SK-N-SH treated with all-trans-retinoic acid at 6 μM for 48 hours (cell line): ENCODE results near the gene RALB.

Experiments used
- ARNTL ChIP-seq: fragments of 450-650 bp; formaldehyde crosslinking; IDR thresholded peaks from 2 replicates; pipeline ENCODE4 v1.5.0; 2020; ENCODE audit warnings: low read depth, mild to moderate bottlenecking, moderate library complexity, borderline replicate concordance
- BACH2 ChIP-seq: fragments of 250-450 bp; sonication (Bioruptor Pico); IDR thresholded peaks from 2 replicates; pipeline ENCODE4 v1.9.0; 2021; ENCODE audit warnings: mild to moderate bottlenecking, borderline replicate concordance
- CREB5 ChIP-seq: fragments of 250-450 bp; sonication (Bioruptor Pico); IDR thresholded peaks from 2 replicates; pipeline ENCODE4 v1.5.1; 2020; ENCODE audit warnings: low read depth, mild to moderate bottlenecking, moderate library complexity
- ESRRG ChIP-seq: fragments of 250-450 bp; sonication (Bioruptor Pico); IDR thresholded peaks from 2 replicates; pipeline ENCODE4 v1.6.1; 2021; ENCODE audit warnings: mild to moderate bottlenecking
- GLIS3 ChIP-seq: fragments of 250-450 bp; sonication (Bioruptor Pico); IDR thresholded peaks from 2 replicates; pipeline ENCODE4 v1.5.0; 2020; ENCODE audit warnings: mild to moderate bottlenecking, moderate library complexity
- OSR1 ChIP-seq: fragments of 250-450 bp; sonication (Bioruptor Pico); IDR thresholded peaks from 2 replicates; pipeline ENCODE4 v1.8.0; 2022; ENCODE audit warnings: moderate library complexity, mild to moderate bottlenecking, inconsistent platforms
- PATZ1 ChIP-seq: fragments of 250-450 bp; sonication (Bioruptor Pico); IDR thresholded peaks from 2 replicates; pipeline ENCODE4 v1.8.0; 2020; ENCODE audit warnings: mild to moderate bottlenecking, moderate library complexity, borderline replicate concordance
- PPARA ChIP-seq: fragments of 250-450 bp; sonication (Bioruptor Pico); IDR thresholded peaks from 2 replicates; pipeline ENCODE4 v1.5.0; 2020; ENCODE audit warnings: mild to moderate bottlenecking, borderline replicate concordance
- SNAI2 ChIP-seq: fragments of 250-450 bp; sonication (Bioruptor Pico); IDR thresholded peaks from 2 replicates; pipeline ENCODE4 v1.5.0; 2020; ENCODE audit warnings: mild to moderate bottlenecking, moderate library complexity
- TCF4 ChIP-seq: fragments of 250-450 bp; sonication (Bioruptor Pico); IDR thresholded peaks from 2 replicates; pipeline ENCODE4 v1.8.0; 2021; ENCODE audit warnings: mild to moderate bottlenecking, moderate library complexity, borderline replicate concordance
- ZC3H10 ChIP-seq: fragments of 250-450 bp; sonication (Bioruptor Pico); IDR thresholded peaks from 2 replicates; pipeline ENCODE4 v1.5.1; 2021; ENCODE audit warnings: mild to moderate bottlenecking, moderate library complexity
- ZFP3 ChIP-seq: fragments of 250-450 bp; sonication (Bioruptor Pico); IDR thresholded peaks from 2 replicates; pipeline ENCODE4 v1.5.0; 2020; ENCODE audit warnings: mild to moderate bottlenecking, moderate library complexity
- ZFP30 ChIP-seq: fragments of 450-650 bp; formaldehyde crosslinking; IDR thresholded peaks from 2 replicates; pipeline ENCODE4 v1.5.0; 2022; ENCODE audit warnings: mild to moderate bottlenecking, moderate library complexity
- TF ChIP-seq, protein P1 (sequence below): fragments of 250-450 bp; sonication (Bioruptor Pico); IDR thresholded peaks from 2 replicates; pipeline ENCODE4 v1.5.1; 2021; ENCODE audit warnings: mild to moderate bottlenecking, moderate library complexity

GRCh38 chr2:120255986-120256650, 3.5 kb downstream of the RALB start:
- no peak for TF ChIP-seq SNAI2 (CRISPR knock-in tag)
- TF ChIP-seq PPARA (CRISPR knock-in tag), result no peak
- TF ChIP-seq OSR1 (CRISPR knock-in tag), result no peak
- TF ChIP-seq ZFP3 (CRISPR knock-in tag), result no peak
- TF ChIP-seq GLIS3 (CRISPR knock-in tag), result no peak
- TF ChIP-seq, protein P1, sequence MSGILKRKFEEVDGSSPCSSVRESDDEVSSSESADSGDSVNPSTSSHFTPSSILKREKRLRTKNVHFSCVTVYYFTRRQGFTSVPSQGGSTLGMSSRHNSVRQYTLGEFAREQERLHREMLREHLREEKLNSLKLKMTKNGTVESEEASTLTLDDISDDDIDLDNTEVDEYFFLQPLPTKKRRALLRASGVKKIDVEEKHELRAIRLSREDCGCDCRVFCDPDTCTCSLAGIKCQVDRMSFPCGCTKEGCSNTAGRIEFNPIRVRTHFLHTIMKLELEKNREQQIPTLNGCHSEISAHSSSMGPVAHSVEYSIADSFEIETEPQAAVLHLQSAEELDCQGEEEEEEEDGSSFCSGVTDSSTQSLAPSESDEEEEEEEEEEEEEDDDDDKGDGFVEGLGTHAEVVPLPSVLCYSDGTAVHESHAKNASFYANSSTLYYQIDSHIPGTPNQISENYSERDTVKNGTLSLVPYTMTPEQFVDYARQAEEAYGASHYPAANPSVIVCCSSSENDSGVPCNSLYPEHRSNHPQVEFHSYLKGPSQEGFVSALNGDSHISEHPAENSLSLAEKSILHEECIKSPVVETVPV (CRISPR knock-in tag), result no peak
- no peak for TF ChIP-seq CREB5 (CRISPR knock-in tag)
- no peak for TF ChIP-seq BACH2
- no peak for TF ChIP-seq PATZ1 (CRISPR knock-in tag)
- TF ChIP-seq TCF4 (CRISPR knock-in tag), result no peak
- TF ChIP-seq ESRRG, result no peak
- no peak for TF ChIP-seq ZFP30
- TF ChIP-seq ZC3H10 (CRISPR knock-in tag), result no peak
- TF ChIP-seq ARNTL (CRISPR knock-in tag), result no peak
